Immature natural killer cell (primary cell): ENCODE data around the gene TEX22. TPM values are rescaled to one million over a fixed set of nuclear protein-coding genes. Genes with fewer than 3 reads are reported as not detected.

Source experiments
- DNase-seq, 3 donors: peaks; one replicate each; pipeline ENCODE4 v3.0.0; 2022; ENCODE audit warnings: mixed read lengths in 1 of 3
- H3K27ac Mint-ChIP-seq, 6 donors: one replicate each; pipeline ENCODE4 v1.8.0; 2020; ENCODE audit warnings: mixed read lengths in 6 of 6, mild to moderate bottlenecking in 5 of 6, inconsistent platforms in 4 of 6, moderate library complexity in 3 of 6
- H3K27me3 Mint-ChIP-seq, 3 donors: one replicate each; pipeline ENCODE4 v1.8.0; 2020 to 2021; ENCODE audit warnings: low read depth in 3 of 3, mild to moderate bottlenecking in 3 of 3, mixed read lengths in 3 of 3, moderate library complexity in 3 of 3, inconsistent platforms in 1 of 3
- H3K36me3 Mint-ChIP-seq, 3 donors: one replicate each; pipeline ENCODE4 v1.8.0; 2020; ENCODE audit warnings: mixed read lengths in 3 of 3, inconsistent platforms in 2 of 3, mild to moderate bottlenecking in 2 of 3
- H3K4me1 Mint-ChIP-seq, 2 donors: one replicate each; pipeline ENCODE4 v1.8.0; 2020; ENCODE audit warnings: inconsistent platforms in 2 of 2, mild to moderate bottlenecking in 2 of 2, mixed read lengths in 2 of 2, moderate library complexity in 1 of 2
- H3K4me3 Mint-ChIP-seq, 5 donors: one replicate each; pipeline ENCODE4 v1.8.0; 2020; ENCODE audit warnings: mild to moderate bottlenecking in 5 of 5, mixed read lengths in 5 of 5, inconsistent platforms in 3 of 5, moderate library complexity in 3 of 5
- H3K9me3 Mint-ChIP-seq, 6 donors: one replicate each; pipeline ENCODE4 v1.8.0; 2020; ENCODE audit warnings: mild to moderate bottlenecking in 6 of 6, mixed read lengths in 6 of 6, inconsistent platforms in 4 of 6, moderate library complexity in 3 of 6
- polyA plus RNA-seq, 3 donors: library from polyadenylated mRNA; unstranded; fragments of 300-500 nt; fragmentation: Illumina TruSeq; gene quantifications; one replicate each; pipeline ENCODE4 v1.2.3, GENCODE V29; 2021

The TEX22 gene
- polyA plus RNA-seq, 3 donors from 2014 or later, result 0.52 to 1.0 (median 0.79) TPM

DNA sequence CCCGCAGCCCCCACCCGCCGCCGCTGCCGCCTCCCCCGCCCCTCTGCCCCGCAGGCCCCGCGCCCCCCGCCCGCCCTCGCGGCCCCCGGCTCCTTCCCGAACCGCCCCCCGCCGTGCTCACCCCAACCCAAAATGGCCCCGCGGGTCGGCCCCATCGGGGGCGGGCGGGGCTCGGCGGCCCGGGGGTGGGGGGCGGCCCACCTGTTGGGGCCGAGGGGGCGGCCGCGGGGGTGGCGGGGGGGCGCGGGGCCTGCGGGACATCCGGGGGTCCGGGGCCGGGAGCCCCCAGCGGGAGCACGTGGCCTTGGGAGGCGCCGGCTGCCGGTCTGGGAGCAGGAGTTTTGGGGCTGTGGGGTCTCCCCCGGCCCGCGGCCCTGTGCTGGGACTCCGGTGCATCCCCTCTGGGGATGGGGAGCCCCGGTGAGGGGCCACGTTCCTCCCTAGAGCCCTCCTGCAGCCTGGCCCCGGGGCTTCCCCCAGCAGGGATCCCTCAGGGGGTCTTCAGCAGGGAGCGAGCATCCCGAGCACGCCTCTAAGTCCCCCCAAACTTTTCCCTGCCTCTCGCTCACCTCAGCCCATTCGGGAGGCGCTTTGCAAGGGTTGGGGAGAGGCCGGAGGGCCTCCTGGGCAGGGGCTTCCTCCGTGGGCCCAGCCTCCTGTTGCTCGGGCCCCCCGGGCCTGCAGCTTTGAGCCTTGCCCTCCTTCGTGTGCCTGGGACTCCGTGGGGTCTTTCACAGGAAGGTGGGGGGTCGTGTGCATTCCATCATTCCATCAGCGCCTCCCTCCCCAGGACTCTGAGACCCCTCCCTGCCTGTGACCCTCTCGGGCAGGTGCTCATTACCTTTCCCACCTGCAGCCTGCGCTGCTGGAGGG, 22.0 kb downstream of the TEX22 start:
- Mint-ChIP-seq H3K36me3 (no peaks in the 10 kb centered on the region), H3K4me1 (peaks cover 30 to 37% of the 10 kb centered on the region in 2 donors), H3K9me3 (no peaks in the 10 kb centered on the region), H3K27ac (peak overlapping the region in 4 of 6 donors; percentile 62 to 85 (median 76)), H3K27me3 (peaks cover 5% of the 10 kb centered on the region in 3 donors), H3K4me3 (peak overlapping the region; percentile 70 to 85 (median 84))
- DNase-seq, result no peak

DNA sequence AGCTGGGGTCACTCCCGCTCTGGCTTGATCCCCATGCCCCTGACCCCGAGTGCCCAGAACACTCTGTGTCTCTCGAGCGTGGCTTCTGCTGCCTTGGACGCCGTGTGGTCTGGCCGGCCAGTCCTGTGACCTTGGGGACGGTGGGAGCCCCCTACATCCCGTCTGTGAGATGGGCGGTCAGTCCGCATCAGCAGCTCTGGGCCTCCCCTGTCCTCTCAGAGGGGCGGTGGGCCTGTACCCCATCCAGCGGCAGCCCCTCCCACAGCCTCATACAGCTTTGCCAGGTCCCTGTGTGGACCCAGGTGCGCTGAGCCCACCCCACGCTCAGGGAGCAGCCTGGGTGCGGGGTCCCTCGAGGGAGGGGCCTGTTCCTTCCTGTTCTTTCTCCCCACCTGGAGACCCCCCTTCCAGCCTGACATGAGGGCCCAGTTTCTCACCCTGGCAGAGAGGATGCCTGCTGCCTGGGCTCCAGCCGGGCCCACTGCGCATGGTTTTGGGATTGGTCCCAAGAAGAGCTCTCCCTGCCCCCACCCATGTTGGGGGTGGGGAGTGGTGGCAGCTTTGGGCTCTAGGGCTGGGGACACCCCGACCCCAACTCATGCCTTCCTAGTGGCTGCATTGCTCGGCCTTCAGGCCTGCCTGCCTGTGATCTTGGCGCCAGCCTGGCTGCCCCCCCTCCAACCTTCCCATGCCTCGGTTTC, 22.8 kb downstream of the TEX22 start:
- peak overlapping the region; percentile 70 to 85 (median 84) for H3K4me3 Mint-ChIP-seq

GRCh38 chr14:105421723-105422615, 23.6 kb downstream of the TEX22 start:
- Mint-ChIP-seq H3K4me3 (peak overlapping the region; percentile 54 to 85 (median 80)), H3K4me1 (peaks cover 36% of the 10 kb centered on the region in 2 donors), H3K27me3 (peaks cover 3 to 5% (median 5%) of the 10 kb centered on the region in 3 donors), H3K36me3 (peaks cover 0 to 1% (median 0%) of the 10 kb centered on the region in 3 donors), H3K27ac (peak overlapping the region; percentile 63 to 81 (median 78)), H3K9me3 (no peaks in the 10 kb centered on the region)
- peak in 1 of 3 donors; percentile 37 for DNase-seq

More for the DNA sequence above, 22.8 kb downstream of the TEX22 start:
- Mint-ChIP-seq H3K27ac (peak overlapping the region; percentile 11 to 85 (median 68)), H3K27me3 (peaks cover 5% of the 10 kb centered on the region in 3 donors), H3K9me3 (no peaks in the 10 kb centered on the region), H3K36me3 (no peaks in the 10 kb centered on the region), H3K4me1 (peaks cover 29 to 36% of the 10 kb centered on the region in 2 donors)
- DNase-seq, result no peak

DNA sequence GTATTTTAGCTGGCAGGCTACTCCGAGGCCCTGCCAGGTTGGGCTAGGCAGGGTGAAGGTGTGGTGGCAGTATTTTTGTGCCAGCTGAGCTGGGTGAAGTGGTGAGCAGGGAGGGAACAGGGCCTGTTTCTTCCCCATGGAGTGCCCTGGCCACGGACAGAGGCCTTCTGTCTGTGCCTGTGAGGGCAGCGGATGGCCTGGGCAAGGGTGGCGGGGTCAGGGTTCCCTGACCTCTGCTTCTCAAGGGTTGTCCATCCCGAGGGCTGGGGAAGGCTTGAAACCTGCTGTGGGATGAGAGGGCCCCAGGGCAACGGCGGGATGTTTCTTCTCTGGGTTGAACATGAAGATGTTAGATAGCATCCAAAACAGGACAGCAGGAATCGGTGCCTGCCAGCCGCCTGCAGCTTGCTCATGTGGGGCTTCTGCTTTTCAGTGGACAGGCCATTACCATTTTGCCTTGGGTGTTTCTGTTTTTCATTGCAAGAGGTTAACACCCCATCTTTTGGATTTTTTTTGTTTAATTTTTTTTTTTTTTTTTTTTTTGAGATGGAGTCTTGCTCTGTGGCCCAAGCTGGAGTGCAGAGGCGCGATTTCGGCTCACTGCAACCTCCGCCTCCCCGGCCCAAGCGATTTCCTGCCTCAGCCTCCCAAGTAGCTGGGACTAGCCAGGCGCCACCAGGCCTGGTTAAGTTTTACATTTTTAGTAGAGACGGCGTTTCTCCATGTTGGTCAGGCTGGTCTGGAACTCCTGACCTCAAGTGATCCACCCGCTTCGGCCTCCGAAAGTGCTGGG, 24.6 kb downstream of the TEX22 start:
- H3K27me3 Mint-ChIP-seq, result peaks cover 3 to 5% (median 5%) of the 10 kb centered on the region in 3 donors
- H3K4me1 Mint-ChIP-seq, result peaks cover 43 to 45% of the 10 kb centered on the region in 2 donors
- peak overlapping the region; percentile 28 to 81 (median 70) for H3K27ac Mint-ChIP-seq
- H3K4me3 Mint-ChIP-seq, result peak overlapping the region in 2 of 5 donors; percentile 9 to 21
- DNase-seq, result no peak
- H3K36me3 Mint-ChIP-seq, result peaks cover 0 to 3% (median 0%) of the 10 kb centered on the region in 3 donors
- H3K9me3 Mint-ChIP-seq, result no peaks in the 10 kb centered on the region

GRCh38 chr14:105423488-105424195, 25.3 kb downstream of the TEX22 start:
- H3K9me3 Mint-ChIP-seq, result no peaks in the 10 kb centered on the region
- peaks cover 0 to 3% (median 0%) of the 10 kb centered on the region in 3 donors for H3K36me3 Mint-ChIP-seq
- H3K27me3 Mint-ChIP-seq, result peaks cover 2 to 4% (median 3%) of the 10 kb centered on the region in 3 donors
- H3K4me1 Mint-ChIP-seq, result peaks cover 47 to 51% of the 10 kb centered on the region in 2 donors
- H3K27ac Mint-ChIP-seq, result peak overlapping the region in 1 of 6 donors; percentile 57
- DNase-seq, result no peak
- peak overlapping the region in 3 of 5 donors; percentile 9 to 46 (median 21) for H3K4me3 Mint-ChIP-seq

GRCh38 chr14:105424861-105425260, 26.5 kb downstream of the TEX22 start:
- Mint-ChIP-seq H3K36me3 (peaks cover 0 to 3% (median 0%) of the 10 kb centered on the region in 3 donors), H3K9me3 (no peaks in the 10 kb centered on the region), H3K27ac (peak overlapping the region in 1 of 6 donors; percentile 17), H3K27me3 (peaks cover 2 to 4% (median 3%) of the 10 kb centered on the region in 3 donors), H3K4me1 (peaks cover 45 to 51% of the 10 kb centered on the region in 2 donors), H3K4me3 (no peak overlapping the region)
- no peak for DNase-seq

- no peak for DNase-seq
- H3K4me1 Mint-ChIP-seq, result peaks cover 42 to 54% of the 10 kb centered on the region in 2 donors
- peaks cover 0 to 3% (median 0%) of the 10 kb centered on the region in 3 donors for H3K36me3 Mint-ChIP-seq
- peaks cover 2 to 4% (median 2%) of the 10 kb centered on the region in 3 donors for H3K27me3 Mint-ChIP-seq
- H3K9me3 Mint-ChIP-seq, result no peaks in the 10 kb centered on the region
- H3K27ac Mint-ChIP-seq, result no peak overlapping the region
- no peak overlapping the region for H3K4me3 Mint-ChIP-seq
These were observed 27.5 kb downstream of the TEX22 start for GRCh38 chr14:105425823-105426247.

DNA sequence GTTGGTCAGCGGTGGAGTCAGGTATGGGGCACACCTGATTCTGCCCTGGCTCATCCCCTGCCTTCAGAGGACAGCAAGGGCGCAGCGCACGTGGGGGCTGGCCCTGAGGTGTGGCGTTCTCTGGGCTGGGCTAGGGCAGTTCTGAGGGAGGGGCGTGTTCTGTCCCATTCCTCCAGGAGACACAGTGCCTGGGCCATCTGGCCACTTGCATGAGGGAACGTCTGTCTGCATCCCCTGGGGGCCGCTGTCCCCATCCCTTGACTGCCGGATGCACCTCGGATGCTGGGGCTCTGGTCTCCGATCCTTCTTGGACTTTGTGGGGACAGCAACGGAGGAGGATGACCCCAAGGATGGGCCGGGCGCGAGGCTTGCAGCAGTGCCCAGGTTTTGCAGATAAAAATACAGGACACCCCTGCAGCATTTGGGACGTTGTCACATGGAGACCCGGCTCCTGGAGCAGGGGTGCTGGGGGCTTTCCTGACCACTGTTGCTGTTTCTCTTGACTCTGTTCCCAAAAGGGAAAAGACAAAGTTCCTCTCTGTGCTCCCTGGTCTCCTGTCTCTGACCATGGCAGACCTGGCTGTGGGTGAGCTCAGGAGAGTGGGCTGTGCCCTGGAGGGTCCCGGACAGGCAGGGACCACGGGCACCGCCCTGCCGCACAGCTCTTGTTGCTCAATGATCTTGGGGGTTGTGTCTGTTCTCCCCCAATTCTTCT, 28.2 kb downstream of the TEX22 start:
- Mint-ChIP-seq H3K36me3 (peaks cover 0 to 3% (median 0%) of the 10 kb centered on the region in 3 donors), H3K27ac (peak overlapping the region in 2 of 6 donors; percentile 59 to 62), H3K27me3 (peaks cover 0 to 4% (median 0%) of the 10 kb centered on the region in 3 donors), H3K9me3 (no peaks in the 10 kb centered on the region), H3K4me1 (peaks cover 35 to 46% of the 10 kb centered on the region in 2 donors), H3K4me3 (no peak overlapping the region)
- no peak for DNase-seq

GRCh38 chr14:105427412-105427811, 29.1 kb downstream of the TEX22 start:
- no peak for DNase-seq
- peaks cover 0 to 3% (median 0%) of the 10 kb centered on the region in 3 donors for H3K36me3 Mint-ChIP-seq
- H3K9me3 Mint-ChIP-seq, result no peaks in the 10 kb centered on the region
- H3K4me1 Mint-ChIP-seq, result peaks cover 27 to 38% of the 10 kb centered on the region in 2 donors
- H3K27me3 Mint-ChIP-seq, result peaks cover 0 to 2% (median 0%) of the 10 kb centered on the region in 3 donors
- H3K27ac Mint-ChIP-seq, result peak overlapping the region in 3 of 6 donors; percentile 58 to 66 (median 59)
- H3K4me3 Mint-ChIP-seq, result no peak overlapping the region

DNA sequence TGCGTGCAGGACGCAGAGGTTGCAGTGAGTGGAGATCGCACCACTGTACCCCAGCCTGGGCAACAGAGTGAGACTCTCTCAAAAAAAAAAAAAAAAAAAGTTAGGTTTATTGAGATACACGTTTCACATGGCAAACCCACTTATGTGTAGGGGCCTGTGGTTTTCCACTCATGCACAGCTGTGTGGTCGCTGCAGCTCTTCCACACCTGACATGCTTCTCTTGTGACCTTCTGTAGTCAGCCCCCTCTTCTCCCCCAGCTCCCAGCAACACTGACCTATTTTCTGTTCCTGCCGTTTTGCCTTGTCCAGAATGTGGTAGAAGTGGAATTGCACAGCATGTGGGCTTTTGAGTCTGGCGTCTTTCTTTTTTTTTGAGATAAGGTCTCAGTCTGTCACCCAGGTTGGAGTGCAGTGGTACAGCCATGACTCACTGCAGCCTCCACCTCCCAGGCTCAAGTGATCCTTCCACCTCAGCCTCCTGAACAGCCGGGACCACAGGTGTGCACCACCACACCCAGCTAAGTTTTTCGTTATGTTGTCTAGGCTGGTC, 29.7 kb downstream of the TEX22 start:
- peak overlapping the region in 1 of 5 donors; percentile 18 for H3K4me3 Mint-ChIP-seq
- peaks cover 0 to 2% (median 0%) of the 10 kb centered on the region in 3 donors for H3K27me3 Mint-ChIP-seq
- H3K4me1 Mint-ChIP-seq, result peaks cover 23 to 32% of the 10 kb centered on the region in 2 donors
- peaks cover 0 to 3% (median 0%) of the 10 kb centered on the region in 3 donors for H3K36me3 Mint-ChIP-seq
- no peaks in the 10 kb centered on the region for H3K9me3 Mint-ChIP-seq
- no peak for DNase-seq
- H3K27ac Mint-ChIP-seq, result peak overlapping the region in 4 of 6 donors; percentile 58 to 77 (median 63)

DNA sequence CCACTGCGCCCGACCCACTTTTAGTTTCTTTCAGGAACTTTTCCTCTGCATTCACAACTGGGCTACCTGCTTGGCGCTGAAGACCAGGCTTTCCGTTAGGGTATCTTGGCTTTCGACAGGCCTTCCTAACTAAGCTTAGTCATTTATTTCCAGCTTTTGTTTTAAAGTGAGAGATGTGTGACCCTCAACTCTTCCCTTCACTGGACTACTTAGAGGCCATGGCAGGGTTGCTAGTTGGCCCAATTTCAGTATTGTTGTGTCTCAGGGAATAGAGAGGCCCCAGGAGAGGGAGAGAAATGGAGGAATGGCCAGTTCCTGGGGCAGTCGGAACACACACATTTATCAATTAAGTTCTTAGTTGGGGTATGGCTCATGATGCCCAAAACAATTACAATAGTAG, 31.7 kb downstream of the TEX22 start:
- no peaks in the 10 kb centered on the region for H3K9me3 Mint-ChIP-seq
- no peak overlapping the region for H3K27ac Mint-ChIP-seq
- H3K36me3 Mint-ChIP-seq, result peaks cover 0 to 3% (median 0%) of the 10 kb centered on the region in 3 donors
- H3K4me1 Mint-ChIP-seq, result peaks cover 24 to 30% of the 10 kb centered on the region in 2 donors
- peaks cover 0 to 3% (median 0%) of the 10 kb centered on the region in 3 donors for H3K27me3 Mint-ChIP-seq
- DNase-seq, result no peak
- H3K4me3 Mint-ChIP-seq, result no peak overlapping the region
